Stimulated activated CD4-positive, alpha-beta T cell treated with anti-CD3 and anti-CD28 coated beads, TNF-alpha, amount 100 ng/mL, for 1 hour (primary cell): ENCODE measurements around the gene MLLT11.
"Not testable (repeated sequence)": the region's sequence is repeated elsewhere in the genome, so short reads cannot be mapped to it uniquely, and the experiment has no call there.

Source experiments
- DNase-seq, 3 donors: peaks; one replicate each; pipeline ENCODE4 v3.0.0-alpha.2; 2020; ENCODE audit warnings: low read depth in 3 of 3, low spot score in 1 of 3

The MLLT11 gene

DNA sequence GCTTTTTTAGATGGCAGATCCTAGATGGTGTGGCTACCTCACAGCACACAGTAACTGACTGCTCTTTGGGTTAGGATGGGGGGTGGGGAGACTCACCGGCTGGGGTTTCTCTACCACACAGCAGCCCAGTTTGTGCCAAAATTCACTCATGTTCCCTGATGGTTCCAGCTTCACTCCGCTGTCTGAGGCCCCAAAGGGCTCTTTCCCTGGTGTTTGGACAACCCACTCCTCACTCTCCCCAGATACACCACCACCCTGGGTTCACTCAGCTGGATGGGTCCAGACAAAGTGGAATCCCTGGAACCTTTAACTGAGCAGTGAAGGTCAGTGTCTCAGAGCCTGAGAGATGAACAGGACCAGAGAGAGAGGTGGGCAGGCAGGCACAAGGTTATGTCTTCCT is 4.6 kb upstream of the MLLT11 start:
- DNase-seq = no peak

DNA sequence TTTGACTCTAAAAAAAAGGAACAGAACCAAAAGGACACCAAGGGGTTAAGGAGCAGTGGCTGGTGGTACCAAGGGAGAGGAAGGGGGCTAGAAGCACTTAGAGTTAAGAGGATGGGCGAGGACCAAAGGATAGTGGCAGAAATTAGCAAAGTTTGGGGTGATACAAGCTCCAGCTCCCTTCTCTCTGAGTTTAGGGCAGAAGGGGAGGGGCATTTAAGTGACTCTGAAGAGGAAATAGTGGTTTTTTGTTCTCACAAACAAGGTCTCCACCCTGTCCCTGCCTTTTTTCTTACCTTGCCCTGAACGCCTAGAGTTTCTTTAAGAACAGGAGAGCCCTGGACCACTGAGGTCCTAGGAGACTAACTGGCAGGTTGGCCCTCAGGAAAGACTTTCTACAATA is 4.0 kb upstream of the MLLT11 start:
- DNase-seq = no peak

DNA sequence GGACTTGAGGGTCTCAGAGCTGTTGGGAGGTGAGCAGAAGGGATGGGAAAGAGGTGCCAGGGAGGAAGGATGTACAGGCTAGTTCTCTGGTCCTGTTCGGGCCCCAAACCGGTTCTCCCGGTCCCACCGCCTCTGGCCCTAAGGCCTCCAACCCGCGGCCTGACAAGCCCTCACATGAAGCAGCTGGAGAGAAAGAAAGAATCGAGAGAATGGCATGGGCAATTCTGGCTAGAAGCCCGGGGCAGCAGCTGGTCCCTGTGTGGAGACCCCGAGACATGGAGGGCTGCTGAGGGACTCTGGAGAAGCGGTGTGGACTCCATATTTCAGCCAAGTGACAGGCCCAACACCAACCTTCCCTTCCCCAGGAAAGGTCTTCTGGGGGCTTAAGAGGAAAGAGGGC is 1.5 kb upstream of the MLLT11 start:
- DNase-seq = no peak

DNA sequence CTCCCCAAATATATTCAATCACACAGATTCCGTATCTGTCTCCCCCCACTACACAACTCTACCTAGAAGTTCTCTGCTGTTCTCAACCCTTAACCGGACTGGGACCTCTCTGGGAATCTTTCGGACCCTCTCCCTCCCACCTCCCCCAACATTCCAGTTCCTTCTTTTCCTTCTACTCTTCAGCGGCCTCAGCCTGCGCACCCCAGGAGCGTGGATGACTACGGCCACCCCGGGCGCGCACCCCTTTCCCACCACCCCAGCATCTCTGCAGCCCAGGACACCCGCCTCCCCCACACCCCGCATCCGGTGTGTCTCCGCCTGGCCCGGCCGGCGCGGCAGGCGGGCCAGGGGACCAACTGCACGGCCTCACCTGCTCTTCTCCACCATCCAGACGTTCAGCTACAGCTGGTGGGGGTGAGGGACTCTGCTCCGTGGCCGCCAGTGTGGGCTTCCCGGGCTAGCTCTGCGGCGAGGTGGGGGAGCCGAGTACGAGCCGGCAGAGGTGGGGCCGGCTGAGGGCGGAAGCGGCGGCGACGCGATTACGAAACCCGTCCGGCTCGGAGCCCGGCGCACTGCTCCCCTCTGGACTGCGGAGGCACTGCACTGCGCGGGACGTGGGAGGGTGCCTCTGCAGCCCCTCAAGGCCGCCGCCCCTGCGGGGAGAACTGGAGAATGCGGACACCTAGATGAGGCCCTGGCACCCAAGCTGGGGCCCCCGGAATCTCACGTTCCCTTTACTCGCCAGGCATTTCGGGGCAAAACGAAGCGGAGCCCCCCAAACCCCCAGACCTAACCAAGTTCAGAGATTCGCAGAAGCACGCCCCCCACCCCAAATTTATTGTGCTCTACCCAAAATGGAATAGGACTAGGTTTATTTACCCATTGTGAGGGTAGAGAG is 839 bp upstream of the MLLT11 start, which contains the start of gene CDC42SE1:
TSS of gene CDC42SE1 (minus strand) at position 514 of the 898 bp plus-strand sequence. CDS start 3,892 bp downstream, outside the sequence.
- DNase-seq = peak; percentile 62 to 68 (median 67)

DNA sequence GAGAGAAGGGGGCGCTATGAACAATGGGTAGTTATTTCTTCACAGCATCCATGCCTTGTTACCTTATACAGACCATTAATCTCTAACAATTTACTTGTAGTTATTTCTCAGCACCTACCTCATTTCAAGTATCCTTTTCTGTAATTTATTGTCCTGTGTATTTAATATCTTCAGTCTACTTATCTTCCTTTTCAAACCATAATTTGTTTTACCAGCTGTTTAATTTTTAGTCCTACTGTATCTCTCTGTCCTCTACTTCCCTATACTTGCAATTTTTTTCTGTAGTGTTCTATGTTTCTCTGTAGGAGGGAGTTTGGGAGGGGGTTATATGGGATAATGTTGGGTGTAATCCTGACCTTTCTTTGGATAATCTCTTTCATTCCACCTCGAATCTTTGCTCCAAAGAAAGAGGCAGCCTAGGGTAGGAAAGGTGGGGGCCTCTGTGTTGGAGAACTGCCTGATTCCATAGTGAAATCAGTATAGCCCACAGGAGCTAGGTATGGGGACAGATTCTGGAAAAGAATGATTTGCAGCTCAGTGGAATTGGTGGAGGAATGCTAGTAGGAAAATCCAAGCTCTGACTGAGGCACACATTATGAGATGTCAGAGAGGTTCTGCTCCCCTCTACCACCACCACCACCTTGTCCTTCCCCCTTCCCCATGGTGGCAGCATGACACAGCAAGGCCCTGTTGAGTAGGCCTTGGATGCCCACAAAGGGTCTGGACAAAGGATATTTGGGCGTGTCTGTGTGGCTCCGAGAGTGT is 642 bp downstream of the MLLT11 start:
- no peak for DNase-seq

DNA sequence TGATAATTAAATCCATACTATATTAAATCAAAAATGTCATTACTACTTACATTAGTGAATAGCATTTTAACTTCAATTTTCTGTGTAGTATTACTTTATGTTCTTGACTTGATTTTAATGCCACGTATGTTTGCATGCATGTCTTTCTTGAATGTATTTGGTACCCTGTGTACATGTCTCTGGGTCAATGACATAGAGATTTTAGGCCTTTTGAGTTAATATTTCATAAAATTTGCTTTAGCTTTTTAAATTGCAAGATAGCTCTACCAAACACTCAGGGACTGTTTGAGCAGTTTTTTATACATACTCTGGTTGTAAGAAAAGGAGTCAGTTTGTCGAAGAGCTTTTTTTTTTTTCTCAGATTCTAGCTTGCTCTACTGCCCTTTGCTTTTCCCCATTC is 1.5 kb downstream of the MLLT11 start:
- no peak for DNase-seq

DNA sequence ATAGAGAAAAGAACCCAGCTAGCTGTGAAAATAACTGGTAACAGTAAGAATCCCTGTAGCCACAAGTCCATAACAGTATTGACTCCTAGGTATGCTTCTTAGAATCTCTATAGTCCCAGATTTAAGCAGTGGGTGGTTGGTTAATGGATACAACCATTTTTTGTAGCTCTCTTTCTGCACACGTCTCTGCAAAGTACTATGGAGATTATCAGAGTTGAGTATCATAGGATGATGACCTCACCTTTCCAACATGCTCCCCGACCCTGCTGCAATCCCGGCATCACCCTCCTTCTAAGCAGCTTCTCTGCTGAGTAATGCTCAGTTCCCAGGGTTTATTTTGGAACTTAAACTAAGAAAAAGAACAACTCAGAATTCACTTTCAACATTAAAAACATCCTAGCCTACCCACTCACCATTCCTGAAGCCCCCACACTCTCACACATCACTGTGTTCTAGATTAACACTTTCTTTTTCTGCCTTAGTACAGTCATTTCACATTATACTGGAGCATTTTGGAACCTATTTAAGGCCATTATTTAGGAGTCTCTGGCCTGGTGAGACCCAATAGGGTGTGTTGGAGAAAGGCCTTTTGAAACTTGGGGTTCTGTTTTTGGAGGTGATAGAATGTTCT is 2.7 kb downstream of the MLLT11 start:
- no peak for DNase-seq

DNA sequence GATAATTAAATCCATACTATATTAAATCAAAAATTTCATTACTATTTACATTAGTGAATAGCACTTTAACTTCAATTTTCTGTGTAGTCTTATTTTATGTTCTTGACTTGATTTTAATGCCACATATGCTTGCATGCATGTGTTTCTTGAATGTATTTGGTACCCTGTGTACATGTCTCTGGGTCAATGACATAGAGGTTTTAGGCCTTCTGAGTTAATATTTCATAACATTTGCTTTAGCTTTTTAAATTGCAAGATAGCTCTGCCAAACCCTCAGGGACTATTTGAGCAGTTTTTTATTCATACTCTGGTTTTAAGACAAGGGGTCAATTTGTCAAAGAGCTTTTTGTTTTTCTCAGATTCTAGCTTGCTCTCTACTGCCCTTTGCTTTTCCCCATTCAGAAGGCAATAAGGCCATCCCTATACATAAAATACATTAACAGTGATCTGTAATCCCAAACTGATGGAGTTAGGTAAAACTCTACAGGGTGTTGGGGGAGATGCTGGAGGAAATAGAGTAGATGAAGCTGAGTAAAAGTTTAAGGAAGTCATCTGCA is 5.0 kb downstream of the MLLT11 start:
- no peak for DNase-seq

DNA sequence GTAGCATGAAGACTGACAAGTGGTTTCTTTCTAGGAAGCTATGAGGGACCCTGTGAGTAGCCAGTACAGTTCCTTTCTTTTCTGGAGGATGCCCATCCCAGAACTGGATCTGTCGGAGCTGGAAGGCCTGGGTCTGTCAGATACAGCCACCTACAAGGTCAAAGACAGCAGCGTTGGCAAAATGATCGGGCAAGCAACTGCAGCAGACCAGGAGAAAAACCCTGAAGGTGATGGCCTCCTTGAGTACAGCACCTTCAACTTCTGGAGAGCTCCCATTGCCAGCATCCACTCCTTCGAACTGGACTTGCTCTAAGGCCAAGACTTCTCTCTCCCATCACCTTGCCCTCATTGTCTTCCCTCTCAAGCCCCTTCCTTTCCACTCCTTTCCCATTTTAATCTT is 7.0 kb downstream of the MLLT11 start:
- DNase-seq = no peak

DNA sequence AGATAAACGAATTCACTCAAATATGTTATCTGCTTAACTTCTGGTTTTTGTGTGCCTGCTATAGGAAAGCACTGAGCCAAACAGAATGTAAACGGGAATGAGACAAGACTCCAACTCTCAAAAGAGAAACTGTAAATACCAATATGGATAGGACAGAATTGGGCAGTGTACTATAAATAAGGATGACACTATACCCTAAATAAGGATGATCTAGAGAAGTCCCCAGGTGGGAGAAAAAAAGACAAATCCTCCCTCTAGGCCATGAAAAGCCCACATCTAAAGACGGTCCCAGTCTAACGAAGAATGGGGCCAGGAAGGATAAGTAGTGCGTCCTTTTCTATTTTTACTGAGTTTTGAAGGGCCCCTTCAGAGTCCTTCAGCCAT is 8.9 kb downstream of the MLLT11 start:
- no peak for DNase-seq

DNA sequence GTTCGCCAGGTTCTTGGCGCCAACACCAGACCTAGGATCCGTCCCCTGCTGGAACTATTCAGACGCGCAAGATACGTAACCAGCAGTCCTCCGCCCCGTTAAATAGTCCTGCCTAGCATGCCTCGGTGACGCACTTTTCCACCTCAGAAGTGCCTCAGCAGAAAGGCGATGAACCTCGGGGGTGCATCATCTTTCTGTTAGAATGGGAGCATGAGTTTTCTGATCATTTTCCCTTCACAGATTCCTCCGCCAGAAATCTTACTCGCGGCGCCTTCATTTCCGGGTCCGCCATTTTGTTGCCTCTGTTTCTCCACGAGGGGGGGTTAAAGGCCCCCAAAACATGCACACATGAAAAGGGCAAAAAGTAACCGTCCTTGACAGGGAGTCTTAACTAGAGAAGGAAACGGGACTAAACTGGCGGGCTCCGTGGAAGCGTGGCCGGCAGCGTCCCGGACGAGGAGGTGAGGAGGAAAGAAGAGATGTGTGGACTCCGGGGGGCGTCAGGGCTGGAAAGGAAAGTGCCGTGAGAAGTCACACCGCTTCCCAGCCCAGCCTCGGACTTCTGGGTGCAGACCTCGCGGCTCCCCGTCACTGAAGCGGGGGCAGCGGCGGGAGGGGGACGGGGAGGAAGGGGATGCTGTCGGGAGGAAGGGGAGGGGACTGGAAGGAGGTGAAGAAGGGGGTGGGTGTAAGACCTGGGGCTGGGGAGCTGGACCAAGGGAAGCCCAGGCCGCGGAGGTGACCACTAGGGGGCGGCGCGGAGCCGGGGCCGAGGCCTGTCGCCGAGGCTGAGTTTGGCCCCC is 10.5 kb downstream of the MLLT11 start, which contains the start of gene GABPB2:
TSS of gene GABPB2 (plus strand) at position 288 of the 803 bp plus-strand sequence. CDS start 17,429 bp downstream, outside the sequence.
- peak; percentile 60 to 80 (median 69) for DNase-seq

DNA sequence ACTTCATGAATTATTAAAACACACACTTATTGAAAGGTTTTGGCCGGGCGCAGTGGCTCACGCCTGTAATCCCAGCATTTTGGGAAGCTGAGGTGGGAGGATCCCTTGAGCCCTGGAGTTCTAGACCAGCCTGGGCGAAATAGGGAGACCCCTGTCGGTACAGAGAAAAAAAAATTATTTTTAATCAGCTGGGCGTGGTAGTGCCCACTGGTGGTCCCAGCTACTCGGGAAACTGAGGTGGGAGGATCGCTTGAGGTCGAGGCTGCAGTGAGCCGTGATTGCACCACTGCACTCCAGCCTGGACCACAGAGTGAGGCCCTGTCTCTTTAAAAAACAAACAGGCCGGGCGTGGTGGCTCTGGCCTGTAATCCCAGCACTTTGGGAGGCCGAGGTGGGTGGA is 12.0 kb downstream of the MLLT11 start:
- DNase-seq = no peak

DNA sequence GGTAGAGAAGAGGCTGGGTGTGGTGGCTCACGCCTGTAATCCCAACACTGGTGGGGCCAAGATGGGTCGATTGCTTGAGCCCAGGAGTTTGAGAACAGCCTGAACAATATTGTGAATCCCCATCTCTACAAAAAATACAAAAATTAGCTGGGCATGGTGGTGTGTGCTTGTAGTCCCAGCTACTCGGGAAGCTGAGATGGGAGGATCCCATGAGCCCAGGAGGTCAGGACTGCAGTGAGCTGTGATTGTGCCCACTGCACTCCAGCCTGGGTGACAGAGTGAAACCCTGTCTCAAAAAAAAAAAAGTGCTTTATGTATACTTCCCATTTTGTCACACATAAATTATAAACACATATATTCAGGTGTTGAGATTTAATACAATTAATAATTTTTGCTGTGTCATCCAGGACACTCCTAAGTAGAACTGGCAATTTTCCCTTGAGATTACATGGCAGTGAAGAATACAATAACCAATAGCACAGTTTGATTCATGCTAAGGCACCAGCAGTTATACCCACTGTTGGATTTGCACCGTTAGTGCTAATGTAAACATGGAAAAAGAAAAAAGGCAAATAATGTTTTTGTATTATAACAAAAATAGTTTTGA is 25.9 kb downstream of the MLLT11 start:
- no peak for DNase-seq

DNA sequence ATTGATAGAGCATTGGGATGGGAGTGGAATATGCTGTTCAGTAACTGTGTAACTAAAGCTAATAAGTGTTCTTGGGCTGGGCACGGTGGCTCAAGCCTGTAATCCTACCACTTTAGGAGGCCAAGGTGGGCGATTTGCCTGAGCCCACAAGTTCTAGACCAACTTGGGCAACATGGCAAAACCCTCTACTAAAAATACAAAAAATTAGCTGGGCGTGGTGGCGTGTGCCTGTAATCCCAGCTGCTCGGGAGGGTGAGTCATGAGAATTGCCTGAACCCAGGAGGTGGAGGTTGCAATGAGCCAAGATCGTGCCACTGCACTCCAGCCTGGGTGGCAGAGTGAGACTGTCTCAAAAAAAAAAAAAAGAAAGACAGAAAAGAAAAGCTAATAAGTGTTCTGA is 37.2 kb downstream of the MLLT11 start:
- DNase-seq = not testable (repeated sequence)

DNA sequence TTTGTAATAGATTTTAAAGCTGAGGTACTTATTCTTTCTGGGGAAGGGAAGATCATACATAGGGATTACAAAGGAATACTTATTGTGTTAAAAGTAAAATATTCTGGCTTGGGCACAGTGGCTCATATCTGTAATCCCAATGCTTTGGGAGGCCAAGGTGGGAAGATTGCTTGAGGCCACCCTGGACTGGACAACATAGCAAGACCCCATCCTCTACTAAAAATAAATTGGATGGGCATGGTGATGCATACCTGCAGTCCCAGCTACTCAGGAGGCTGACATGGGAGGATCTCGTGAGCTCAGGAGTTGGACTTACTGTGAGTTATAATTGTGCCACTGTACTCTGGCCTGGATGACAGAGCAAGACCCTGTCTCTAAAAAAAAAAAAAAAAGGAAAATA is 37.9 kb downstream of the MLLT11 start:
- no peak for DNase-seq

DNA sequence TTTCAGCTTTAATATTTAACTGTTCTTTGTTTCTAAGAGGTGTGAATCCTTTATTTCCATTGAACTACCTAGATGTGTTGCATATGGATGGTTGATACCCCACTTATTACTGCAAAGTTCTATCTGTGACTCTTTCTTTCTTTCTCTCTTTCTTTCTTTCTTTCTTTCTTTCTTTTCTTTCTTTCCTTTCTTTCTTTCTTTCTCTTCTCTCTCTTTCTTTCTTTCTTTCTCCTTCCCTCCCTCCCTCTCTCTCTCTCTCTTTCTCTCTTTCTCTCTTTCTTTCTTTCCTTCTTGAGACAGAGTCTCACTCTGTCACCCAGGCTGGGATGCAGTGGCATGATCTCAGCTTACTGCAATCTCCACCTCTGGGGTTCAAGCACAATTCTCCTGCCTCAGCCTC is 44.4 kb downstream of the MLLT11 start:
- DNase-seq = no peak

DNA sequence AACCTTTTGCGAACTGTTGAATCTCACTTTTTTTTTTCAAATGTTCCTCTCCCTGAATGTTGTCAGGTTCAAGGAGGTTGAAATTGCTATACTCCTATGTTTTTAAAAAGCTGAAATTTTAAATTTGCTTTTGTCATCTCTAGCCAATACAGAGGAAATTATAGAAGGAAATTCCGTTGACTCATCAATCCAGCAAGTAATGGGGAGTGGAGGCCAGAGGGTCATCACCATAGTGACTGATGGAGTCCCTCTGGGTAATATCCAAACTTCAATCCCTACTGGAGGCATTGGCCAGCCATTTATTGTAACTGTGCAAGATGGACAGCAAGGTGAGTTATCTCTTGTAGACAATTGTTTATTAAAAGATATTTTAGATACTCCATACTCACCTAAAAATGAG is 46.7 kb downstream of the MLLT11 start:
- no peak for DNase-seq

DNA sequence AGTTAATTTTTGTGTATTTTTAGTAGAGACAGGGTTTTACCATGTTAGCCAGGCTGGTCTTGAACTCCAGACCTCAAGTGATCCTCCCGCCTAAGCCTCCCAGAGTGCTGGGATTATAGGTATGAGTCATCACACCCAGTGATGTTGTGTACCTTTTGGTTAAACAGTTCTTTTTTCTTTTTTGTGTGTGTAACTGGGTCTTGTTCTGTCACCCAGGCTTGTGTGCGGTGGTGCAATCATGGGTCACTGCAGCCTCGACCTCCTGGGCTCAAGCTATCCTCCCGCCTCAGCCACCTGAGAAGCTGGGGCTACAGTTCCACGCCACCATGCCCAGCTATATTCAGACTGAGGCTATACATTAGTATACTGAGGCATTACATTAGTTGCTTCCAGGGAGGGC is 48.1 kb downstream of the MLLT11 start:
- DNase-seq = no peak

DNA sequence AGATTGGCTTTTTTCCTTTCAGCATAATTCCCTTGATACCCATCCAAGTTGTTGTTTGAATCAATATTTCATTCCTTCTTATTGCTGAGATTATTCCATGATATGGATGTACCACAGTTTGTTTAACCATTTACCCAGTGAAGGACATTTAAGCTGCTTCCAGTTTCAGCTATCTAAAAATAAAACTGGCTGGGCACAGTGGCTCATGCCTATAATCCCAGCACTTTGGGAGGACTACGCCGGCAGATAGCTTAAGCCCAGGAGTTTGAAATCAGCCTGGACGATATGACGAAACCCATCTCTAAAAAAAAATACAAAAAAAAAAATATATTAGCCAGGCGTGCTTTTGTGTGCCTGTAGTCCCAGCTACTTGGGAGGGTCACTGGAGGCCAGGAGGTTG is 53.7 kb downstream of the MLLT11 start:
- no peak for DNase-seq
